Neural crest cell (in vitro differentiated cells): ENCODE measurements around the gene ZDHHC3. TPM values are rescaled to one million over a fixed set of nuclear protein-coding genes. Genes with fewer than 3 reads are reported as not detected.
"Not testable (repeated sequence)": the region's sequence is repeated elsewhere in the genome, so short reads cannot be mapped to it uniquely, and the experiment has no call there.

Source experiments
- DNase-seq: peaks from one replicate; pipeline ENCODE4 v3.0.0; 2021; ENCODE audit warnings: low read depth, mixed read lengths, low spot score
- H3K27ac Mint-ChIP-seq: one replicate; pipeline ENCODE4 v1.8.0; 2021; ENCODE audit warnings: mild to moderate bottlenecking, mixed read lengths; ENCODE audit not compliant: unreplicated experiment
- H3K27me3 Mint-ChIP-seq: 2 replicates; pipeline ENCODE4 v1.8.0; 2021; ENCODE audit warnings: low read depth, mild to moderate bottlenecking, mixed read lengths
- H3K36me3 Mint-ChIP-seq: 2 replicates; pipeline ENCODE4 v1.8.0; 2021; ENCODE audit warnings: low read depth, mild to moderate bottlenecking, mixed read lengths
- H3K4me1 Mint-ChIP-seq: 2 replicates; pipeline ENCODE4 v1.8.0; 2021; ENCODE audit warnings: mixed read lengths
- H3K4me3 Mint-ChIP-seq: one replicate; pipeline ENCODE4 v1.8.0; 2021; ENCODE audit warnings: mild to moderate bottlenecking, mixed read lengths
- H3K9me3 Mint-ChIP-seq: 2 replicates; pipeline ENCODE4 v1.8.0; 2021; ENCODE audit warnings: mixed read lengths
- total RNA-seq: library from RNA; stranded (reverse); gene quantifications from 2 replicates; pipeline ENCODE4 v1.2.1, GENCODE V29; 2021
- TF ChIP-seq, protein P1 (sequence below): fragments of 200-600 bp; sonication (generic); conservative IDR thresholded peaks from 2 replicates; pipeline ENCODE4 v1.5.0; 2021; ENCODE audit warnings: antibody characterized with exemption, mild to moderate bottlenecking

ZDHHC3 gene
- total RNA-seq, 1 donor from 2014 or later = 62.2 TPM

- Mint-ChIP-seq H3K9me3 (no peaks in the 10 kb centered on the region), H3K4me3 (no peak overlapping the region), H3K4me1 (peaks cover 8% of the 10 kb centered on the region), H3K36me3 (no peaks in the 10 kb centered on the region), H3K27me3 (no peaks in the 10 kb centered on the region), H3K27ac (no peak overlapping the region)
- no peak for DNase-seq
- TF ChIP-seq, protein P1, sequence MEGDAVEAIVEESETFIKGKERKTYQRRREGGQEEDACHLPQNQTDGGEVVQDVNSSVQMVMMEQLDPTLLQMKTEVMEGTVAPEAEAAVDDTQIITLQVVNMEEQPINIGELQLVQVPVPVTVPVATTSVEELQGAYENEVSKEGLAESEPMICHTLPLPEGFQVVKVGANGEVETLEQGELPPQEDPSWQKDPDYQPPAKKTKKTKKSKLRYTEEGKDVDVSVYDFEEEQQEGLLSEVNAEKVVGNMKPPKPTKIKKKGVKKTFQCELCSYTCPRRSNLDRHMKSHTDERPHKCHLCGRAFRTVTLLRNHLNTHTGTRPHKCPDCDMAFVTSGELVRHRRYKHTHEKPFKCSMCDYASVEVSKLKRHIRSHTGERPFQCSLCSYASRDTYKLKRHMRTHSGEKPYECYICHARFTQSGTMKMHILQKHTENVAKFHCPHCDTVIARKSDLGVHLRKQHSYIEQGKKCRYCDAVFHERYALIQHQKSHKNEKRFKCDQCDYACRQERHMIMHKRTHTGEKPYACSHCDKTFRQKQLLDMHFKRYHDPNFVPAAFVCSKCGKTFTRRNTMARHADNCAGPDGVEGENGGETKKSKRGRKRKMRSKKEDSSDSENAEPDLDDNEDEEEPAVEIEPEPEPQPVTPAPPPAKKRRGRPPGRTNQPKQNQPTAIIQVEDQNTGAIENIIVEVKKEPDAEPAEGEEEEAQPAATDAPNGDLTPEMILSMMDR = no peak
These were observed 23.3 kb downstream of the ZDHHC3 start for GRCh38 chr3:44952689-44953088.

GRCh38 chr3:44950275-44950734 is 25.7 kb downstream of the ZDHHC3 start:
- TF ChIP-seq, protein P1 = no peak
- Mint-ChIP-seq H3K4me3 (no peak overlapping the region), H3K4me1 (peaks cover 8% of the 10 kb centered on the region), H3K27me3 (no peaks in the 10 kb centered on the region), H3K9me3 (no peaks in the 10 kb centered on the region), H3K36me3 (no peaks in the 10 kb centered on the region), H3K27ac (no peak overlapping the region)
- DNase-seq = no peak

DNA sequence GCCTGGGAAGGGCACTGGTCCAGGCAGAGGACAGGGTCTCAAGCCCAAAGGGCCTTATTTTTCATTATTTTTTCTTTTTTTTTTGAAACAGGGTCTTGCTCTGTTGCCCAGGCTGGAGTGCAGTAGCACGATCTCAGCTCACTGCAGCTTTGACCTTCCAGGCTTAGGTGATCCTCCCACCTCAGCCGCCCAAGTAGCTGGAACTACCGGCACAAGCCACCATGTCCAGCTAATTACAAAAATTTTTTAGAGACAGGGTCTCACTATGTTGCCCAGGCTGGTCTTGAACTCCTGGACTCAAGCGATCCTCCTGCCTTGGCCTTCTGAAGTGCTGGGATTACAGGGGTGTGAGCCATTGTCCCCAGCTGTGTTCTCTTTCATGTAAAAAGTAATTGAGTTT is 26.2 kb downstream of the ZDHHC3 start:
- H3K27me3 Mint-ChIP-seq, H3K9me3 Mint-ChIP-seq, H3K27ac Mint-ChIP-seq, H3K4me1 Mint-ChIP-seq, H3K4me3 Mint-ChIP-seq, DNase-seq, H3K36me3 Mint-ChIP-seq: not testable (repeated sequence)

DNA sequence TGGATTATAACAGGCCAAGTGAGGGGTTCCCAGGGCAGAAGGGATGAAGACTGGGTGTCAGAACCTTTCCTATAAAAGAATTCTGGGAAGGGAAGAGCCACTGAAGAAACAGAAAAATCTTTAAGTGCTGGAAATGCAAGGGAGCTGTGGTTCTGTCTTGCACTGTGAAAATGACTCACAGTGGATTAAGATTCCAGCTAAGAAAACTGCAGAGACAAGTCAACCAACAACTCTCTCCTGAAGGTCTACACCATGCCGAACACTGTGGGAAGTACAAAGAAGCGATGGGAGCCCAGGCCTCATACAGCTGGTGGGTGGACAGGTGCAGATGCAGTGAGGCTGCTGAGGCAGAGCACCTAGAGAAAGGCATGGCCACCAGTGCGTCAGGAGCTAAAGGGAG is 27.7 kb downstream of the ZDHHC3 start:
- TF ChIP-seq, protein P1 = no peak
- no peaks in the 10 kb centered on the region for H3K9me3 Mint-ChIP-seq
- no peak overlapping the region for H3K27ac Mint-ChIP-seq
- no peaks in the 10 kb centered on the region for H3K36me3 Mint-ChIP-seq
- DNase-seq = no peak
- H3K27me3 Mint-ChIP-seq = no peaks in the 10 kb centered on the region
- H3K4me1 Mint-ChIP-seq = peaks cover 8% of the 10 kb centered on the region
- no peak overlapping the region for H3K4me3 Mint-ChIP-seq

DNA sequence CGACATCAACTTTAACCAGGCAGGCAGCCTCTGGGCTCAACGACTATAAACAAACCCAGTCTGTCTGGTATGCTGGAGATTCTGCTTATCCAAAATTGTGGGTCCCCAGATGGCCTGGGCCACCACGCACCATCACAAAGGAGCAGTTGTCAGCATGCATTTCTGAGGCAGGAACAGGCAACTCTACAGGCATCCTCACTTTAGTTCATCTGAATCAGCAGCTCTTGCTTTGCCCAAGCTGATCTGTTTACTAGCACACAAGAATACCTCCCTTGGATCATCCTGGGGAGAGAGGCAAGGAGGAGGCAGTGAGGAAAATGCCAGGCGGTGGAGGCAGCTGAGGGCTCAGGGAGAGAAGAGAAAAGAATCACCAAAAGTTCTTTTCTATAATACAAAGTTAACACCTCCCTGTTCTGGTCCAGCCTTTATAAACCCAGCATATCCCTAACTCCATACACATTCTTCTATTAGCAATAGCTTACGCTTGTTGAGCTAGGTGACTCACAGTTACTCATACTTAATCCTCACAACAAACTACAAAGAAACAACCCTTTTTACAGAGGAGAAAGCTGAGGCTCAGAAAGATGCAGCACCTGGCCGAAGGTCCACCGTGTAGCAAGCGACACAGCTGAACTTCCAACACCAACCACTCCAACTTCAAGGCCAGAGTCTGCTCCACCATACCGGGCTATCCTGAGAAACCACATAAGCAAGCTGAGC is 33.6 kb downstream of the ZDHHC3 start:
- no peaks in the 10 kb centered on the region for H3K36me3 Mint-ChIP-seq
- H3K27ac Mint-ChIP-seq = no peak overlapping the region
- no peaks in the 10 kb centered on the region for H3K27me3 Mint-ChIP-seq
- no peaks in the 10 kb centered on the region for H3K4me1 Mint-ChIP-seq
- no peak for DNase-seq
- TF ChIP-seq, protein P1 = no peak
- H3K4me3 Mint-ChIP-seq = no peak overlapping the region
- no peaks in the 10 kb centered on the region for H3K9me3 Mint-ChIP-seq

DNA sequence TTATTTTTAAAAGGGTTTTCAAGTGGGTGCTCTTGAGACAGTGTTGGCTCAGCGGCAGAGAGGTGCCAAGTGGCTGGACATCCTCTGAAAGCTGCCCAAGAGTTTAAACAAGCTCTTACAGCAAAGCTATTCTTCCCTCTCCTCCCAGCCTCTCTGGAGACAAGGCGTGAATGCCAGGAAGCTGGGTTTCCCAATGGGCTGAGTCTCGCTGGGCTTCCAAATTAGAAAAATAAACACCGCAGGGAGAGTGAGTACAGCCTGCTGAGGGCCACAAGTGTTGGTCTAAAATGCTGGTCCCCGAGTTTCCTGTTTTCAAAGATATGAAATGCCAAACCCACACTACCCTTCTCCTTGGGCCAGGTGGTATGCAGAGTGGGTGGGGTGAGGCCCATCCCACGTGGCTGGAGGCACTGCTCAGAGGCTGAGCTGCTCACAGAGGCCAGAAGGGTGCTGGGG is 36.4 kb downstream of the ZDHHC3 start:
- peaks cover 6% of the 10 kb centered on the region for H3K36me3 Mint-ChIP-seq
- H3K27me3 Mint-ChIP-seq = no peaks in the 10 kb centered on the region
- peak overlapping the region; percentile 43 for H3K27ac Mint-ChIP-seq
- no peak for DNase-seq
- no peaks in the 10 kb centered on the region for H3K4me1 Mint-ChIP-seq
- no peaks in the 10 kb centered on the region for H3K9me3 Mint-ChIP-seq
- TF ChIP-seq, protein P1 = no peak
- H3K4me3 Mint-ChIP-seq = no peak overlapping the region
